Measurements from ENCODE around the gene SMIM14.

DNA sequence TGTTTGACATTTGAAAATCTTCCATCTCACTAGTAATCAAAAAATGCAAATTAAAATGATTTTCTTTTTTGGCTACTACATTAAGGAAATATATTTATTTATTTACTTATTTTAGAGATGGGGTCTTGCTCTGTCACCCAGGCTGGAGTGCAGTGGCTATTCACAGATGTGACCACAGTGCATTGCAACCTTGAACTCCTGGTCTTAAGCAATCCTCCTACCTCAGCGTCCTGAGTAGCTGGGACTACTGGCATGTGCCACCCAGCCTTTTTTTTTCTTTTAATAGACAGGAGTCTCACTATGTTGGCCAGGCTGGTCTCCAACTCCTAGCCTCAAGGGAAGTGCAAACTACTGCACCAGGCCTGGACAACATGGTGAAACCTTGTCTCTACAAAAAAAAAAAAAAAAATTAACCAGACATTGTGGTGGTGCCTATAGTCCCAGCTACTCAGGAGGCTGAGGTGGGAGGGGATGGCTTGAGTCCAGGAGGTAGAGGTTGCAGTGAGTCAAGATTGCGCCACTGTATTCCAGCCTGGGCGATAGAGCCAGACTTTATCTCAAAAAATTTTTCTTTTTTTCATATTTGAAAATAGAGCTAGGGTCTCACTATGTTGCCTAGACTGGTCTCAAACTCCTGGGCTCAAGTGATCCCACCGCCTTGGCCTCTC is 4.4 kb upstream of the SMIM14 start:
- TF ChIP-seq, protein P1, sequence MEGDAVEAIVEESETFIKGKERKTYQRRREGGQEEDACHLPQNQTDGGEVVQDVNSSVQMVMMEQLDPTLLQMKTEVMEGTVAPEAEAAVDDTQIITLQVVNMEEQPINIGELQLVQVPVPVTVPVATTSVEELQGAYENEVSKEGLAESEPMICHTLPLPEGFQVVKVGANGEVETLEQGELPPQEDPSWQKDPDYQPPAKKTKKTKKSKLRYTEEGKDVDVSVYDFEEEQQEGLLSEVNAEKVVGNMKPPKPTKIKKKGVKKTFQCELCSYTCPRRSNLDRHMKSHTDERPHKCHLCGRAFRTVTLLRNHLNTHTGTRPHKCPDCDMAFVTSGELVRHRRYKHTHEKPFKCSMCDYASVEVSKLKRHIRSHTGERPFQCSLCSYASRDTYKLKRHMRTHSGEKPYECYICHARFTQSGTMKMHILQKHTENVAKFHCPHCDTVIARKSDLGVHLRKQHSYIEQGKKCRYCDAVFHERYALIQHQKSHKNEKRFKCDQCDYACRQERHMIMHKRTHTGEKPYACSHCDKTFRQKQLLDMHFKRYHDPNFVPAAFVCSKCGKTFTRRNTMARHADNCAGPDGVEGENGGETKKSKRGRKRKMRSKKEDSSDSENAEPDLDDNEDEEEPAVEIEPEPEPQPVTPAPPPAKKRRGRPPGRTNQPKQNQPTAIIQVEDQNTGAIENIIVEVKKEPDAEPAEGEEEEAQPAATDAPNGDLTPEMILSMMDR (IDR thresholded peaks at IDR 0.05), result no peak
- no peak for TF ChIP-seq SIN3A (IDR thresholded peaks at IDR 0.05; ENCODE audit: borderline replicate concordance, insufficient read depth, low read depth, low read length)
- TF ChIP-seq POLR2AphosphoS5 (IDR thresholded peaks at IDR 0.05; ENCODE audit: low read depth, low read length), result no peak
- TF ChIP-seq TCF7L2 (IDR thresholded peaks at IDR 0.05; ENCODE audit: low read depth, low read length), result no peak
- TF ChIP-seq REST (IDR thresholded peaks at IDR 0.05; ENCODE audit: insufficient read depth in 1 of 2, low read depth in 2 of 2, low read length in 1 of 2), result no peak
